SK-N-SH treated with all-trans-retinoic acid at 6 μM for 48 hours (cell line): ENCODE measurements around the gene MPPED1.

Experiments
- ATAC-seq: fragments of 200-7000 bp; cut with Tn5 transposase; 3 replicates; pipeline ENCODE4 v1.9.1; 2020; ENCODE audit warnings: mild to moderate bottlenecking, moderate library complexity
- CREB5 ChIP-seq: fragments of 250-450 bp; sonication (Bioruptor Pico); IDR thresholded peaks from 2 replicates; pipeline ENCODE4 v1.5.1; 2020; ENCODE audit warnings: low read depth, mild to moderate bottlenecking, moderate library complexity
- CSDC2 ChIP-seq: fragments of 250-450 bp; sonication (Bioruptor Pico); IDR thresholded peaks from 2 replicates; pipeline ENCODE4 v1.5.0; 2020; ENCODE audit warnings: mild to moderate bottlenecking, moderate library complexity
- ESRRG ChIP-seq: fragments of 250-450 bp; sonication (Bioruptor Pico); IDR thresholded peaks from 2 replicates; pipeline ENCODE4 v1.6.1; 2021; ENCODE audit warnings: mild to moderate bottlenecking
- GLIS3 ChIP-seq: fragments of 250-450 bp; sonication (Bioruptor Pico); IDR thresholded peaks from 2 replicates; pipeline ENCODE4 v1.5.0; 2020; ENCODE audit warnings: mild to moderate bottlenecking, moderate library complexity
- ISL1 ChIP-seq: fragments of 250-450 bp; sonication (Bioruptor Pico); IDR thresholded peaks from 2 replicates; pipeline ENCODE4 v2.1.2; 2022; ENCODE audit warnings: mild to moderate bottlenecking, moderate library complexity
- OSR1 ChIP-seq: fragments of 250-450 bp; sonication (Bioruptor Pico); IDR thresholded peaks from 2 replicates; pipeline ENCODE4 v1.8.0; 2022; ENCODE audit warnings: moderate library complexity, mild to moderate bottlenecking, inconsistent platforms
- PPARA ChIP-seq: fragments of 250-450 bp; sonication (Bioruptor Pico); IDR thresholded peaks from 2 replicates; pipeline ENCODE4 v1.5.0; 2020; ENCODE audit warnings: mild to moderate bottlenecking, borderline replicate concordance
- RARB ChIP-seq: fragments of 250-450 bp; sonication (Bioruptor Pico); IDR thresholded peaks from 2 replicates; pipeline ENCODE4 v1.8.0; 2021; ENCODE audit warnings: mild to moderate bottlenecking, moderate library complexity
- SNAI2 ChIP-seq: fragments of 250-450 bp; sonication (Bioruptor Pico); IDR thresholded peaks from 2 replicates; pipeline ENCODE4 v1.5.0; 2020; ENCODE audit warnings: mild to moderate bottlenecking, moderate library complexity
- TOX ChIP-seq: fragments of 250-450 bp; sonication (Bioruptor Pico); IDR thresholded peaks from 2 replicates; pipeline ENCODE4 v1.8.0; 2021; ENCODE audit warnings: mild to moderate bottlenecking, moderate library complexity, borderline replicate concordance
- ZC3H10 ChIP-seq: fragments of 250-450 bp; sonication (Bioruptor Pico); IDR thresholded peaks from 2 replicates; pipeline ENCODE4 v1.5.1; 2021; ENCODE audit warnings: mild to moderate bottlenecking, moderate library complexity
- ZFP3 ChIP-seq: fragments of 250-450 bp; sonication (Bioruptor Pico); IDR thresholded peaks from 2 replicates; pipeline ENCODE4 v1.5.0; 2020; ENCODE audit warnings: mild to moderate bottlenecking, moderate library complexity
- ZNF8 ChIP-seq: fragments of 450-650 bp; formaldehyde crosslinking; IDR thresholded peaks from 2 replicates; pipeline ENCODE4 v1.5.0; 2020; ENCODE audit warnings: mild to moderate bottlenecking, moderate library complexity
- TF ChIP-seq, protein P1 (sequence below): fragments of 250-450 bp; sonication (Bioruptor Pico); IDR thresholded peaks from 2 replicates; pipeline ENCODE4 v1.5.1; 2021; ENCODE audit warnings: mild to moderate bottlenecking, moderate library complexity
- TF ChIP-seq, protein P2 (sequence below): fragments of 250-450 bp; sonication (Bioruptor Pico); IDR thresholded peaks from 2 replicates; pipeline ENCODE4 v1.5.0; 2020; ENCODE audit warnings: mild to moderate bottlenecking, moderate library complexity
- TF ChIP-seq, protein P3 (sequence below): fragments of 250-450 bp; sonication (Bioruptor Pico); IDR thresholded peaks from 2 replicates; pipeline ENCODE4 v1.8.0; 2020; ENCODE audit warnings: mild to moderate bottlenecking, moderate library complexity, borderline replicate concordance
- TF ChIP-seq, protein P4 (sequence below): fragments of 250-450 bp; sonication (Bioruptor Pico); IDR thresholded peaks from 2 replicates; pipeline ENCODE4 v1.8.0; 2021; ENCODE audit warnings: low read depth, mild to moderate bottlenecking, moderate library complexity, borderline replicate concordance

The MPPED1 gene

DNA sequence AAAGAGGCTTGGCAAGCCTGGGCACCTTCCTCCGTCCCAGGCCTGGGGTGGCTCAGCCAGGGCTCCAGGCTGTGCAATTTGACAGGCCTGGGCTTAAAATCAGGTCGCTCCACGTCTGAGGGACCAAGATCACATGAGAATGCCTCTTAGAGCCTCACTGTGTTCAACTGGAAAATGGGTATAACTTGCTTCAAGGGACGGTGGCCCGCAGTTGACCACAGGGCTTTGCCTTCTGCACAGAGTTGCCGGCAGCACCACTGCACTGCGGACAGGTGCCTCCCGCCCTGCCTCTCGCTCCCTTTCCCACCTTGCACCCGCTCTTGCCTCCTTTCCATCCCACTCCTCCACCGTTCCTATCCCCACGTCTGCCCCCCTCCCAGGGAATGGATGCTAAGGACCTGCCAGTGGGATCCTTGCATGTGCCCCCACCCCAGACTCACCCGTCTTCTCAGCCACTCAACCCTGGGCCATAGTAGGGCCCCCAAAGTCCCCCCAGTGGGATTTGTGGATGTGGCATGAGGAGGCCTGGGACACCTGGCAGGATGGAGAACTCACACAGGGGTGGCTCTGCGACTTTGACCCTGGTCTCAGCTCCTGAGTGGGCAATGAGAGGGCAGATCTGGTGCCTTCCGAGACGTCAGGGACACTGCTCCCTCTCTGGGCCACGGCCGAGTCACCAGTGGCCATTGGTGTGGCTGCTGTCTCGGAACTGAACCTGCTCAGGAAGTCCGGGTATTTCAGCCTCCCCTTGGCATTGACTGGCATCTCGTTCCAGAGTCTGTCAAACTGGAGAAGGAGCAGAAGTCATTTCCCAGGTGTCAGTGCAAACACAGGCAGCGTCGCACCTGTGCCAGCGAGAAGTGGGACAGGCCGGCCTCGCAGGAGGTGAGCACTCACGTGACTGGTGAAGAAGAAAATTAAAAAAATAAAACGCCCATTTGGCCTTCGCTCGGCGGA is 128.0 kb downstream of the MPPED1 start (continued):
- TF ChIP-seq, protein P1, sequence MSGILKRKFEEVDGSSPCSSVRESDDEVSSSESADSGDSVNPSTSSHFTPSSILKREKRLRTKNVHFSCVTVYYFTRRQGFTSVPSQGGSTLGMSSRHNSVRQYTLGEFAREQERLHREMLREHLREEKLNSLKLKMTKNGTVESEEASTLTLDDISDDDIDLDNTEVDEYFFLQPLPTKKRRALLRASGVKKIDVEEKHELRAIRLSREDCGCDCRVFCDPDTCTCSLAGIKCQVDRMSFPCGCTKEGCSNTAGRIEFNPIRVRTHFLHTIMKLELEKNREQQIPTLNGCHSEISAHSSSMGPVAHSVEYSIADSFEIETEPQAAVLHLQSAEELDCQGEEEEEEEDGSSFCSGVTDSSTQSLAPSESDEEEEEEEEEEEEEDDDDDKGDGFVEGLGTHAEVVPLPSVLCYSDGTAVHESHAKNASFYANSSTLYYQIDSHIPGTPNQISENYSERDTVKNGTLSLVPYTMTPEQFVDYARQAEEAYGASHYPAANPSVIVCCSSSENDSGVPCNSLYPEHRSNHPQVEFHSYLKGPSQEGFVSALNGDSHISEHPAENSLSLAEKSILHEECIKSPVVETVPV (CRISPR knock-in tag) = no peak
- no peak for TF ChIP-seq CSDC2 (CRISPR knock-in tag)

- no peak for ATAC-seq
- TF ChIP-seq, protein P2, sequence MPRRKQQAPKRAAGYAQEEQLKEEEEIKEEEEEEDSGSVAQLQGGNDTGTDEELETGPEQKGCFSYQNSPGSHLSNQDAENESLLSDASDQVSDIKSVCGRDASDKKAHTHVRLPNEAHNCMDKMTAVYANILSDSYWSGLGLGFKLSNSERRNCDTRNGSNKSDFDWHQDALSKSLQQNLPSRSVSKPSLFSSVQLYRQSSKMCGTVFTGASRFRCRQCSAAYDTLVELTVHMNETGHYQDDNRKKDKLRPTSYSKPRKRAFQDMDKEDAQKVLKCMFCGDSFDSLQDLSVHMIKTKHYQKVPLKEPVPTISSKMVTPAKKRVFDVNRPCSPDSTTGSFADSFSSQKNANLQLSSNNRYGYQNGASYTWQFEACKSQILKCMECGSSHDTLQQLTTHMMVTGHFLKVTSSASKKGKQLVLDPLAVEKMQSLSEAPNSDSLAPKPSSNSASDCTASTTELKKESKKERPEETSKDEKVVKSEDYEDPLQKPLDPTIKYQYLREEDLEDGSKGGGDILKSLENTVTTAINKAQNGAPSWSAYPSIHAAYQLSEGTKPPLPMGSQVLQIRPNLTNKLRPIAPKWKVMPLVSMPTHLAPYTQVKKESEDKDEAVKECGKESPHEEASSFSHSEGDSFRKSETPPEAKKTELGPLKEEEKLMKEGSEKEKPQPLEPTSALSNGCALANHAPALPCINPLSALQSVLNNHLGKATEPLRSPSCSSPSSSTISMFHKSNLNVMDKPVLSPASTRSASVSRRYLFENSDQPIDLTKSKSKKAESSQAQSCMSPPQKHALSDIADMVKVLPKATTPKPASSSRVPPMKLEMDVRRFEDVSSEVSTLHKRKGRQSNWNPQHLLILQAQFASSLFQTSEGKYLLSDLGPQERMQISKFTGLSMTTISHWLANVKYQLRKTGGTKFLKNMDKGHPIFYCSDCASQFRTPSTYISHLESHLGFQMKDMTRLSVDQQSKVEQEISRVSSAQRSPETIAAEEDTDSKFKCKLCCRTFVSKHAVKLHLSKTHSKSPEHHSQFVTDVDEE (CRISPR knock-in tag) = no peak
- TF ChIP-seq ZC3H10 (CRISPR knock-in tag) (no peak), CREB5 (CRISPR knock-in tag) (no peak), PPARA (CRISPR knock-in tag) (no peak), TOX (CRISPR knock-in tag) (no peak), OSR1 (CRISPR knock-in tag) (no peak)
- TF ChIP-seq, all 23 proteins: peak for 0
Observed at GRCh38 chr22:43540529-43540923, 128.7 kb downstream of the MPPED1 start.

DNA sequence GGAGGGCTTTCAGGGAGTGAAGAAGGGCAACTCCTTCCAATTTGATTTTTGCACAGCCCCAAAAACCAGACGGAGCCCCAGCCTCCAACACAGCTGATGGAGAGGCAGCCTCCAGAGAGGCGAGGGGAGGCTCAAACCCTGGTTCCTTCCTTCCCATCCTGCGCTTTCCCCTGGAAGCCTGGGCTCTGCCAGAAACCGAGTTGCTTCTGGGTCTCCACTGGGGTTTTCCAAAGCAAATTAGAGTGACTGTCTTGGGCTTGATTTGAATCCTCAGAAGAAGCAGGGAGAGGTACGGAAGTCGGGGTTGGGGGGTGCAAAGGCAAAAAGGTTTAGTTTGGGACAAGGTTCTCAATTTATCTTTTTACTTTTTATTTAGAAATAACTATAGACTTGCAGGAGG is 129.2 kb downstream of the MPPED1 start:
- TF ChIP-seq ESRRG (no peak), ISL1 (CRISPR knock-in tag) (no peak), ZFP3 (CRISPR knock-in tag) (no peak), SNAI2 (no peak), RARB (CRISPR knock-in tag) (no peak), CREB5 (CRISPR knock-in tag) (no peak), ZNF8 (CRISPR knock-in tag) (no peak), TOX (CRISPR knock-in tag) (no peak), GLIS3 (CRISPR knock-in tag) (no peak), PPARA (CRISPR knock-in tag) (no peak)
- TF ChIP-seq, protein P1 (CRISPR knock-in tag) = no peak
- TF ChIP-seq, protein P3, sequence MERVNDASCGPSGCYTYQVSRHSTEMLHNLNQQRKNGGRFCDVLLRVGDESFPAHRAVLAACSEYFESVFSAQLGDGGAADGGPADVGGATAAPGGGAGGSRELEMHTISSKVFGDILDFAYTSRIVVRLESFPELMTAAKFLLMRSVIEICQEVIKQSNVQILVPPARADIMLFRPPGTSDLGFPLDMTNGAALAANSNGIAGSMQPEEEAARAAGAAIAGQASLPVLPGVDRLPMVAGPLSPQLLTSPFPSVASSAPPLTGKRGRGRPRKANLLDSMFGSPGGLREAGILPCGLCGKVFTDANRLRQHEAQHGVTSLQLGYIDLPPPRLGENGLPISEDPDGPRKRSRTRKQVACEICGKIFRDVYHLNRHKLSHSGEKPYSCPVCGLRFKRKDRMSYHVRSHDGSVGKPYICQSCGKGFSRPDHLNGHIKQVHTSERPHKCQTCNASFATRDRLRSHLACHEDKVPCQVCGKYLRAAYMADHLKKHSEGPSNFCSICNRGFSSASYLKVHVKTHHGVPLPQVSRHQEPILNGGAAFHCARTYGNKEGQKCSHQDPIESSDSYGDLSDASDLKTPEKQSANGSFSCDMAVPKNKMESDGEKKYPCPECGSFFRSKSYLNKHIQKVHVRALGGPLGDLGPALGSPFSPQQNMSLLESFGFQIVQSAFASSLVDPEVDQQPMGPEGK (CRISPR knock-in tag) = no peak
- TF ChIP-seq, protein P4, sequence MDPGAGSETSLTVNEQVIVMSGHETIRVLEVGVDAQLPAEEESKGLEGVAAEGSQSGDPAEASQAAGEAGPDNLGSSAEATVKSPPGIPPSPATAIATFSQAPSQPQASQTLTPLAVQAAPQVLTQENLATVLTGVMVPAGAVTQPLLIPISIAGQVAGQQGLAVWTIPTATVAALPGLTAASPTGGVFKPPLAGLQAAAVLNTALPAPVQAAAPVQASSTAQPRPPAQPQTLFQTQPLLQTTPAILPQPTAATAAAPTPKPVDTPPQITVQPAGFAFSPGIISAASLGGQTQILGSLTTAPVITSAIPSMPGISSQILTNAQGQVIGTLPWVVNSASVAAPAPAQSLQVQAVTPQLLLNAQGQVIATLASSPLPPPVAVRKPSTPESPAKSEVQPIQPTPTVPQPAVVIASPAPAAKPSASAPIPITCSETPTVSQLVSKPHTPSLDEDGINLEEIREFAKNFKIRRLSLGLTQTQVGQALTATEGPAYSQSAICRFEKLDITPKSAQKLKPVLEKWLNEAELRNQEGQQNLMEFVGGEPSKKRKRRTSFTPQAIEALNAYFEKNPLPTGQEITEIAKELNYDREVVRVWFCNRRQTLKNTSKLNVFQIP (CRISPR knock-in tag) = no peak
- no peak for ATAC-seq
